Right lung (tissue), 5 donors: ENCODE results near the gene MAP2K5. TPM values are rescaled to one million over a fixed set of nuclear protein-coding genes. Genes with fewer than 3 reads are reported as not detected.
"Not testable (repeated sequence)": the region's sequence is repeated elsewhere in the genome, so short reads cannot be mapped to it uniquely, and the experiment has no call there.

Experiments
- DNase-seq, 2 donors: peaks; one replicate each; pipeline ENCODE4 v3.0.0-alpha.2; 2013
- polyA plus RNA-seq, 5 donors: library from polyadenylated mRNA; unstranded; fragments of 120-200 nt; gene quantifications; one replicate each; pipeline versions ENCODE4 v1.2.1 to v1.2.3, GENCODE V29; 2013; ENCODE audit warnings: inconsistent platforms in 1 of 5, low replicate concordance in 1 of 5; ENCODE audit not compliant: insufficient read length in 5 of 5, insufficient read depth in 1 of 5

The MAP2K5 gene
- polyA plus RNA-seq, 5 donors = 20.2 to 23.6 (median 21.0) TPM

DNA sequence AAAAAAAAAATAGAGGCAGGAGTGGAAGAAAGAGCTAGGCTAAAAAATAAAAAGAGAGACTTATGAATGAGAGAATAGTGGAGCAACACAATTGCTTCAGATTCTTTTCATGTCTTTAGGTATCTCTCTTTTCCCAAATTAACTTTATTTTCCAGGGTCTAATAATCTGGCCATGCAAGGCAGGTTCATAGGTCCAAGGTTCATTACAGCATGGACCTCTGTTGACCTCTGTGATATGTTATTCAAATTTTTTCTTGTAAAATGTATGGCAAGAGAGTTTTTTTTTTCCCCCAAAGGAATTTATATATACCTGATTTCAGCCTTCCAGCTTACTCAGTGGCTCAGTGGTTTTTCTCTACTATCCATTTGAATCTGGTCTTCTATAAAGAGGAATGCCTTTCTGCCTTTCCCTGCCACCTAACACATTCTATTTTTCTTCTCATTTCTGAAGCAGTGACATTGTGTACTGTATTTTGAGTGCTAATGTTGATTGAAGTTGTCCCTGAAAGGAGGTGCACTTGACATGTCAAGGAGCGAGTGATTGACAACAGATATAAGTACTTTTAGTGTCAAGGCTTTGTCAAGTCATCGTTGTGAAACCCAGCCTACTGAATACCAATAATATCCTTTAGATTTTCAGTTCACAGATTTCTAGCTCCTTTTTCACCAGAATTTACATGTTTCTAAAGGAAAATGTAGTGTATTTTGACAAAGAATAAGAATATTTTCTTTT is 118.5 kb downstream of the MAP2K5 start:
- DNase-seq = no peak

DNA sequence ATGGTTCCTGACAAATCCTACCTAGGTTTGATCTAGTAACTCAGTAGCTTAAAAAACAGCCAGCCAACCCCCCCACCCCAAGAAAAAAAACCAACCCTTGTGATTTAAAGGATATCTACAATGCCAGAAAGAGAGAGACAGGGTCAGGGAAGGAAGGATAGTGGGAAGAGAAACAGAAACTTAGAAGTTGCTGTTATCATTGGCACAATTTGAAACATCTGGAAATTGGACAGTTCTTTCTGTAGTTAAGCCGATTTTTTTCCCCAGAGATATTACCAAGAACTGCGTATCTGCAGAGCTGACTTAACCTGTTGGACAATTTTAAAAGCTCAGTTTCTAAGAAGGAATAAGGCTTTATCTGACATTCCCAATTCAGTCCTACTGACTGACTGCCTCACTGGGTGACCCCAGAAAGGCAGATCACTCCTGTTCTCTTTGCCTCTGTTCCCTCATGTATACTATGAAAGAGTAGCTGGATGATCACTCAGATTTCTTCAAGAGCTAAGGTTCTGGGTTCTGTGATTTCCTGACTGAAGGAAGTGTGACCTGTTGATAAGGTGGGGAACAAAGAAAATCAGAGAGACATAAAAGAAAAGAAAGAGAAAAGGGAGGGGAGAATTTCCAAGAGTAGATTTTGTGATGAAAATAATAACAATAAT is 128.3 kb downstream of the MAP2K5 start:
- no peak for DNase-seq

DNA sequence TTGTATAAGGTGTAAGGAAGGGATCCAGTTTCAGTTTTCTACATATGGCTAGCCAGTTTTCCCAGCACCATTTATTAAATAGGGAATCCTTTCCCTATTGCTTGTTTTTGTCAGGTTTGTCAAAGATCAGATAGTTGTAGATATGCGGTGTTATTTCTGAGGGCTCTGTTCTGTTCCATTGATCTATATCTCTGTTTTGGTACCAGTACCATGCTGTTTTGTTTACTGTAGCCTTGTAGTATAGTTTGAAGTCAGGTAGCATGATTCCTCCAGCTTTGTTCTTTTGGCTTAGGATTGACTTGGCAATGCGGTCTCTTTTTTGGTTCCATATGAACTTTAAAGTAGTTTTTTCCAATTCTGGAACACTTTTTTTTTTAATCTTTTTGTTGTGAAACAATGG is 130.3 kb downstream of the MAP2K5 start:
- not testable (repeated sequence) for DNase-seq

DNA sequence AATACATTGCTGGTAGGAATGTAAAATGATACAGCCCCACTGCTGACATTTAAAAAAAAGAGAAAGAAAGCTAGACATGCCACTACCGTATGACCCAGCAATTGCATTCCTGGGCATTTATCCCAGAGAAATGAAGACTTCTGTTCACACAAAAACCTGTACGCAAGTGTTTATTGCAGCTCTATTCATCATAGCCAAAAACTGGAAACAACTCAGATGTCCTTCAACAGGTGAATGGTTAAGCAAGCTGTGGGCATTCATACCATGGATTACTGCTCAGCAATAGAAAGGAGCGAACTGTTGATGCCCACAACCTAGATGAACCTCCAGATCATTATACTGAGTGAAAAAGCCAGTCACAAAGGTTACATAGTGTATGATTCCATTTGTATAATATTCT is 132.5 kb downstream of the MAP2K5 start:
- no peak for DNase-seq

DNA sequence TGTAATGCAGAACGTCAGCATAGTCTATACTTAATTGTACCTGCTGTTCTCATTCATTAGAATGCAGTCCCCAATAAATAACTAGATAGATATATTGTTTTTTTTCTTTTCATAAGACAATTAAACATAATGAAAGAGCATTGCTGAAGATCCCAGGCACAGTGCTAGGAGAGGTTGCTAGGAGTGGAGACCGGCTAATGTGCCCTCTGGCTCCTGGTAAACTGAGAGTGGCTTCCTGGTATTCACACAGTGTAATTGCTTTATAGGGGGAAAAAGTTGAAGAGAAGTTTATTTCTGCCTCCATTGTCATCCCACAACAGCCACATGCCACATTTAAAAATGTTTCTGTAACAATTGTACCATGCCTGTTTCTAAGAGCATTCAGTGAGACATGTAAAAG is 135.6 kb downstream of the MAP2K5 start:
- DNase-seq = no peak

DNA sequence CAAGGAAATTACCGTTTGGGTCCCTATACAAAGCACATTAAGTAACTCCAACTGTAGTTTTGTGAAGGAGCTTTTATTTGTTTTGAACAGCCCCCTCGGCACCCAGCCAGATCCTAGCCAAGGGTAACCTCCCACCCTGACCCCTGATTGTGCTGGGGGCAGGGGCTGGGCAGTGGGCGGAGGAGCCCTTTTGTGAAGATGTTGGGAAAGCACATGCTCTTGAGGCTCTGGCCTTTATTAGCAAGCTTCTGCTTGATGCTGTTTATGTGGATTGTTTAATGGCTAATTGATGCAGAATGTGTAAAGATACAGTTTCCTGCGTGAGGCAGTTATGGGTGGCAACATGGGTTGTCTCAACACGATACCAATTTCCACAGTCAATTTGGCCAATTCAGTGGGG is 136.5 kb downstream of the MAP2K5 start:
- DNase-seq = no peak

DNA sequence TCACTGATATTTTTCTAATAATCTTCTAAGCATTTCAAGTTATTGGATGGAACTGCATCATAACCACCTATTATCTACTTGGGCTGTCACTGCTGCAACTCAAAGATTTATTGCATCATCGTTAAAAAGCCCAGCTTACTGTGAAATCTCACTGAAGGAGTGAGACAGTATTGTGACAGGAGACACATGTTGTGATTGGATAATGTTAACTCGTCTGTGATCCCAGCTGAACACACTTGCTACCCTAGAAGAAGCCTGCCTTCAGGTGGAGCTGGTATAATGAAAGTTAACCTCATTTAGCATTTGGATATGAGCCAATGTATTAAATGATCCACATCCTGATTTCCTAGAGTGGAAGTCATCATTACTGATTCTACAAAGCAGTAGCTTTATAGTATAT is 138.1 kb downstream of the MAP2K5 start:
- DNase-seq = no peak

DNA sequence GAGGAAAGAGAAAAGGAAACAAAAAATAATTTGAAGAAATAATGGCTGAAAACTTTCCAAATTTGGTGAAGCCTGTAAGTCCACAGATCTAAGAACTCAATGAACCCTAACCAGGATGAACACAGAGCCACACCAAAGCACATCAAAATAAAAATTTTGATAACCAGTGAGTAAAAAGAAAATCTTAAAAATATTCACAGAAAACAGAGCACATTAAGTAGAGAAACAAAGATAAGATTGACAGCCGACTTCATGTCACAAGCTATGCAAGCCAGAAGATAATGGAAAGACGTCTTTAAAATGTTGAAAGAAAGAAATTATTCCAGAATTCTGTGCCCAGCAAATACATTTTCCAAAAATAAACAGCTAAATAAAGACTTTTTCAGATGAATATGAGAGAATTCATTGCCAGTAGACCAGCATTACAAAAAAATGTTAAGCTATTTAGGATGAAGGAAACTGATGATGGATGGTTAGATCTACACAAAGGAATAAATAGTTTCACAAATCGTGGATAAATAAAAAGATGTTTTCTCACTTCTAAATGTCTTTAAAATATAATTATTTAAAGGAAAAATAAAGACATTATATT is 142.6 kb downstream of the MAP2K5 start:
- DNase-seq = no peak

DNA sequence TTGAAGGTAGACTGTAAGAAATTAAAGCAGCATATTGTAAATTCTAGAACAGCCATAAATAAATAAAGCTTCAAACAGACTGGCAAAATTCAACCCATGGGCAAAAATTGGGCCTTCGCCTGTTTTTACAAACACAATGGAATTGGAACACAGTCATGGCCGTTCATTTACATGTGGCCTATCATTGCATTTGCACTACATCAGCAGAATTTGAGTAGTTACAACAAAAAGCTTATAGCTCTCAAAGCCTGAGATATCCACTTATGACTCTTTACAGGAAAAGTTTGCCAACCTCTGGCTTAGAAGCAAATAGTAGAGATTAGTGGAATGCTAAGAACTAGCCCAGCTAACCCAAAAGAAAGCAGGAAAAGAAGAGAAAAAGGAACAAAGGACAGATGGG is 143.2 kb downstream of the MAP2K5 start:
- DNase-seq = no peak

DNA sequence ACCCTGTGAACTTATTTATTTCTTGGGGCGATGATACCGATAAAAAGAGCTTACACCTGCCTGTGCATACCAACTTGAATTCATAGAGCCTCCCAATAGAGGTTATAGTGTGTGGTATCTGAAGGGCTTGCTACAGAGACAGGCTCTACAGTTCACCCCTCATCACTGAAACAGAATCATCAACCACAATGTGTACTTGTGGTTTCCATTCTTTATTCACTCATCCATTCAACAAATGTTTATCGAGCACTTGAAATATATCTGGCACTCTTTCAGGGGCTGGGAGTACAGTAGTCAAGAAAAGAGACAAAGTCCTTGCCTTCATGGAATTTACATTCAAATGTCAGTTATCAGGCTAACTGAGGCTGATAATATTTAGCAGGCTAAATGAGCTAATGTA is 148.4 kb downstream of the MAP2K5 start:
- DNase-seq = no peak

DNA sequence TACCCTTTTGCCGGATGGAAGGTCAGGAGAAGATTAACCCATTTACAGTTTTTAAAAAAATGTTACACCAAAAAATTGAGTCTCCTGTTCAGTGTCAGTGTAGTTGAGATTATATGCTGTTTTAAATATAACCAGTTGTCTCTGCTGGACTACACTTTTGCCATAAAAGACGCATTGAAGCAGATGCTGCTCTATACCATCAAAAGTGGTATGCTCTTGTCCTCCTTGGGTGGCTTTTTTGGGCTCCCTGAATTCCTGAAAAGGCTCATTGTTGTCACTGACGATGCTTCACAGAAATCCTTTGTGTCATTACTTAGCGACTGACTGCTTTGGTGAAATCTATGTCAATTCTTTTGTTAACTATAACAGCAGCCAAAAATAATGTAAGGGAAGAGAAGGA is 148.9 kb downstream of the MAP2K5 start:
- no peak for DNase-seq

DNA sequence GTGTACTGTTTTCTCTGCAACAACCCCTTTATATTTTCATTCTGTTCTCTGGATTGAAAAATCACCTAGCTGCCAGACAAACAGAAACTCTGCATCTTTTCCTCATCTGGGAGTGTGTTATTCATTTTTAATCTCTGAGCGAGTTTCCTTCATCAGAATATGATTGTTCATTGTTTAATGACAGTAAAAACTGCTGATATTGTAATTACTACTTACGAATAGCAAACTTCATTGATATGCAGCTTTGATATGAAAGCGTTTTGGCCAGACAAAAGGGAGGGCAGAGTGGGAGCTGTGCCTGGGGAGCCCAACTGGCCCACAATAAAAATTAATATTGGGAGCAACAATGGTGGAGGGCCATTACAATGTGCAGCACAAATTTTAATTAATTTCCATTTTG is 150.1 kb downstream of the MAP2K5 start:
- DNase-seq = no peak

DNA sequence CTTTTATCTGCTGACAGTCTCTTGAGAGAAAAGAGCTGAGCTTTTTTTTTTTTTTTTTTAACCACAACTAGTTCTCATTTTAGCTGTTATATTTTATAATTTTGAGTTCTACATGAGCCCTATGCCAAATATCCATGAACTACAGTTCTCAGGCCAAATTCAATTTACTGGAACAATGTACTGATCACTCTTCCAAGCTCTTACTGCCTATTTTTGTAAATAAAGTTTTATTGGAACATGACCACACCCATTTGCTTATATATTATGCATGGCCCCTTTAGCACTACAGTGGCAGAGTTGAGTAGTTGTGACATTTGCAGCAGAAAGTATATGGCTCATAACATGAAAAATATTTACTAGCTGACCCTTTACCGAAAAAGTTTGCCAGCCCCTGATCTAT is 153.6 kb downstream of the MAP2K5 start:
- no peak for DNase-seq

DNA sequence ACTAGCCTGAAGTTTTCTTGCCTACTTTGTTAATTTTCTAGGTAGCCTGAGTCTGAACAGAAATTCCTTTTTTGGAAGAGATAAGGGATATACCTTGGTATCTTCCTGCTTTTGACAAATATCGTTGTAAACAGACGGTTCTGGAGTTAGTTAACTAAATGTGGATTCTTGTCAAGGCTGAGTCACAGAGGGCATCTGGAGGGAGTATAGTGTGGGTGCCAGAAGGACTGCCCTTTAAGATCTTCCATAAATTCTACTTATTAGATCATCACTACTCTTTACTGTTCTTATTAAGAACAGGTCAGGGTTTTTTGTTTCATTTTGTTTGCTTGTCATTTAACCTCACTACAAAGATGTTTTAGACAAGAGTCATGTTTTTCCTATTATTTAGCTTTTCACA is 157.5 kb downstream of the MAP2K5 start:
- no peak for DNase-seq

DNA sequence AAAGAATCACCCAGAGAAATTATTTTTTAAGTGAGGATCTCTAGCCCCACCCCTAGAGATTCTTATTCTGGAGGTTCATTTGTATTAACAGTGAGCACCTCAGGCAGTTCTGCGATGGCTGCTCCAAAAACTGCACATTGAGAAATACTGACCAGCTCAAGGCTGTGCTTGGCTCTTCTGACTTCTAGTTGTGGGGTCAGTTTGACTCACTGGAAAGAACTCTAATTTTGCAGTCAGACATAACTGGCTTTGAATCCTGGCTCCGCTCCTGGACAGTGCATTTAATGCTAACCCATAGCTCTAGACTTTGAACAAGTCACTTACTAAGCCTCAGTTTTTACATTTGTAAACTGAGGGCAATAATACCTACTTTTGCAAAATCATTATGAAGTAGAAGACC is 159.2 kb downstream of the MAP2K5 start:
- DNase-seq = no peak

DNA sequence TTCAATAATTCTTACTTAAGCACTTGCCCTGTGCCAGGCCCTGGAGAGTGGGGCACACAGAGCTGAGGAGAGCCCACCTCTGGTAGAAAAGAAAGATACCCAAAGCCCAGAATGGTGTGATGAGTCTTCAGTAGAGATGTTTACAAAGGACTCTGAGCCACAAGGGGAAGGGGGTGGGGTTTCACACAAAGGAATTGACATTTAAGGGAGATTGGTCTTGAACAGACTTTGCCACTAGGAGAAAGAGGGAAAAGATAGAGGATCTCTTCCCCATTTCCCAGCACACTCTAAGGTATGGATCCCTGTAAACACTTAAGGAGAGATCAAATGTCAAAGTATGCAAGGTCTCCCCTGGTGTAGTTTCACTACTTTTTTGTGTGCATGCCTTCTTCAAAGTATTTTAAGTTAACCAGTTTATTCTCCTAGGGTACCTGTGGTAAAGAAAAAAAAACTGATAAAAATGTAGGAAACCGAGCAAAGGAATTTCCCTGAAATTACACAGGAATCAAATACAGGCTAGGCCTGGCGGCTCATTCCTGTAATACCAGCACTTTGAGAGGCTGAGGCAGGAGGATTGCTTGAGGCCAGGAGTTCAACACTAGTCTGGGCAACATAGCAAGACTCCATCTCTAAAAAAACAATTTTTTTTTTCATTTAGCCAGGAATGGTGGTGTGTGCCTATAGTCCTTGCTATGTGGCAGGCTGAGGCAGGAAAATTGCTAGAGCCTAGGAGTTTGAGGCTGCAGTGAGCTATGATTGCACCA is 165.2 kb downstream of the MAP2K5 start:
- no peak for DNase-seq

DNA sequence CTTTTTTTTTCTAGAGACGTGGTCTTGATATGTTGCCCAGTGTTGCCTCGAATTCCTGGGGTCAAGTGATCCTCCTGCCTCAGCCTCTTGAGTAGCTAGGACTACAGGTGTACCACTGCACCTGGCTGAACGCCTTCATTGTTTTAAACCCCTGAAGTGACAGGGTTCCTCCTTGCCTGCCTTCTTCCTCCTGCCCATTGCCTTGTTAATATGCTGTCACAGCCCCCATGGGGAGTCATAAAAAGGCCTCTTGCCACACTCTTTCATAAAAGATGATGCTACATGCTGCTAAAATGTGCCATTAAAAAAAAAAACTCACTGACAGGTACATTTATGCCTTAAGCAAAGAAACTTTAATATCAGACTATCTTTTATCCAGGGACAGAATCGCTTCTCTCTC is 166.0 kb downstream of the MAP2K5 start:
- DNase-seq = no peak

DNA sequence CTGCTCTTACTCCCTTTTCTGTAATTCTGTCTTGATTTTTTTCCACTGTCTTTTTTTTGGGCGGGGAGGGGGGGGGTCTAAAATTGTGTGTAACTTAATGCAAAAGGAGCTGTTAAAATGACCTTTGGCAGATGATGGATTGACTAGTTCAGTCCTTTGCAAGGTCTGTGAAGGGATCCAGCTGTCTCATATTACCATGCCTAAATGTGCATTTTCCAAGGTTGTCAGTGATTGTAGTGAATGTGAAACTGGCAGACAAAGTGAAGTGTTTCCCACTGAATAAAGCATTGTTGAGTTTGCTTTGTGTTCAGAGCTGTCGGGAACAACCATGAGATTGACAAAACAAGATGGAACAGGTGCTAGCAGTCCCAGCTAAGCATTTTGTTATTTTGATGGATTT is 172.7 kb downstream of the MAP2K5 start:
- no peak for DNase-seq

DNA sequence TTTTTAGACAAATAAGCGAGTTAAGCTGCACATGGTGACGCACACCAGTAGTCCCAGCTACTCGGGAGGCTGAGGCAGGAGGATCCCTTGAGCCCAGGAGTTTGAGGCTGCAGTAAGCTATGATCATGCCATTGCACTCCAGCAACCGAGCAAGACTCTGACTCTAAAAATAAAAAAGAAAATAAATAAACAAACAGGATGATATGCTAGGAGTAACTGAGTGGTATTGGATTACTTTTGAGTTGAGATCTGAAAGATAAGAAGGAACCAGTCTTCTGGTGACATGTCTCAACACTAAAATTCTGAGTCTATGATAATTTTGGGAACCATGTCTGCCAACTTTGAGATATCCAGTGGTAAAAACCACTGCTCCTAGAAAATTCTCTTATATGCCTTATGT is 173.7 kb downstream of the MAP2K5 start:
- no peak for DNase-seq

DNA sequence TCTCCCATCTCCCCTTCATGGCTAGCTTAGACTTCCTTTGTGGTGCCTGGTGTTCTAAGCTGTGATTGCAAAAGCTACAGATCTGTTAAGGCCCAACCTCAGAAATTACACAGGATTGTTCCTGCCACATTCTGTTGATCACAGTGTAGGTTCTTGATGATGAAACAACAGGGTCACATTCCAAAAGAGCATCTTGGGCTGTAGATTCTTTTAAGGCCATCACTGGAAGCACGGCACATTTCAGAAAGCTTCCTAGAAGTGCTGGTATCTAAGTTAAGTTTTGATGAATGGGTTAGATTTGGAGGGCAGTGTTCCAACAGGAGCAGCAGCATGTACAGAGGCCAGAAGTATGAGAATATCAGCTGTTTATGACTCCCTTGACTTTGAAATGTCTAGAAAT is 175.3 kb downstream of the MAP2K5 start:
- no peak for DNase-seq

DNA sequence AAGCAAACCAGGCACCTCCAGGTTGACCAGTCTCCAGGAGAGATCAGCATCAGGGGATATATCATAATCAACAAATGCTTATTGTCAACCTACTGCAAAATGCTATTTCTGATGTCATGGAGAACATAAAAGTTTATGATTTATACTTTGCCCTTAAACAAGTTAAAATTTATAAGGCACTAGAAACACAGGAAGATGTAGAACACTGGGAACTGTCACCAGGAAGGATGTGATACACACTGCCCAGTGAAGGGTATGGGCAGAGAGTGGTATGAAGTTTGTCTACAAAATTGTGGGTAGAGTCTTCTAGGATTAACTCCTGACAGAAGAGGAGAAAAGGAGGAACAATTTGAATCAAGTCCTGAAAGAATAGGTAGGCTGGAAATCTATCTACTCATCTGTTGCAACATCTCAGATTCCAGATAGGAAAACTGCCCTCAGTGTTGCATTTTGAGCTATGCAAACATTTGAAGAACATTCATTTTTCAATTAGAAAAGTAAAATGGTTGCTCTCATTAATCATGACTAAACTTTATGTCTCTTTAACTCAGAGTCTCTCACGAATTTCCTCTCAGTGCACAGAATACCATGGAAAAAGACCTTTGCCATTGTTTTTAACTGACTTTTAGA is 176.9 kb downstream of the MAP2K5 start:
- DNase-seq = no peak

DNA sequence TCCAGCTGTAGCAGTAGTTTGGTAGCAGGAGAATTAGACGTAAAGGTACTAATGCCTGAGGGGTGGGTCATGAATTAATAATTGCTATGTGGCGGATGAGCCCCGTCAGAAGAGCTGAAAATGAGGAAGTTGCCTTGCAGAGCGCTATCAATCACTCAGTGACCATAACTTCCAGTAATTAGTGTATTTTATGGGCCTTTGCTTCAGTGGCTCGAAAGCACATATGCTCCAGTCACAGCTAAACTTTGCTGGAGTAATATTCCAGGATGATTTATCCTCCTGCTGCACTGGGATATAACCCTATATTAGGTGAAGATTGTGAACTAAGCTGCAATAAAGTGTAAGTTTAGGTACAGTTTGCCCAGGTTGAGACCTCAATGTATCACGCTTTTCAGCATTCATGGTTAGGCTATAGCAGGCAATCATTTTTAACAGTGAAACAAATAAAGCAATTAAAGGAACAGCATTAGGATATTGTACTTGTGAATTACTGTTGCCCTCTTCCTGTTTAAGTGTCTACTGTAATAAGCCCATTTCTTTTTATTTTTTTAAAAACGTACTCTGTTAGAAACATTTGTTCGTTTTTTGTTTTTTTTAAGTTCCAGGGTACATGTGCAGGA is 178.2 kb downstream of the MAP2K5 start:
- DNase-seq = no peak
